Prostate gland (tissue), 2 donors: ENCODE results near the gene SND1.

ENCODE experiments used
- CTCF ChIP-seq, 4 experiments: fragments of 200-600 bp in 2 of 4; fragments of 450-650 bp in 2 of 4; sonication (generic) in 2 of 4; IDR thresholded peaks; 1 replicate in 3 of 4; 2 replicates in 1 of 4; pipeline ENCODE4 v1.5.1; 2016 to 2019; ENCODE audit warnings: antibody characterized with exemption in 4 of 4, mild to moderate bottlenecking in 2 of 4, moderate library complexity in 2 of 4
- POLR2AphosphoS5 ChIP-seq: sonication (generic); formaldehyde crosslinking; IDR thresholded peaks from one replicate; pipeline ENCODE4 v1.6.1; 2017; ENCODE audit warnings: antibody characterized with exemption

- no peak for TF ChIP-seq CTCF (IDR thresholded peaks at IDR 0.05)
- no peak for TF ChIP-seq POLR2AphosphoS5
Observed at GRCh38 chr7:128004623-128005022, 352.6 kb downstream of the SND1 start.
